ENCODE results near the gene KRT28. TPM values are rescaled to one million over a fixed set of nuclear protein-coding genes. Genes with fewer than 3 reads are reported as not detected.
A peak's percentile ranks its signal among the peaks of the same experiment; 100 is the strongest.

Gene KRT28
- polyA plus RNA-seq, 4 donors, result not detected

DNA sequence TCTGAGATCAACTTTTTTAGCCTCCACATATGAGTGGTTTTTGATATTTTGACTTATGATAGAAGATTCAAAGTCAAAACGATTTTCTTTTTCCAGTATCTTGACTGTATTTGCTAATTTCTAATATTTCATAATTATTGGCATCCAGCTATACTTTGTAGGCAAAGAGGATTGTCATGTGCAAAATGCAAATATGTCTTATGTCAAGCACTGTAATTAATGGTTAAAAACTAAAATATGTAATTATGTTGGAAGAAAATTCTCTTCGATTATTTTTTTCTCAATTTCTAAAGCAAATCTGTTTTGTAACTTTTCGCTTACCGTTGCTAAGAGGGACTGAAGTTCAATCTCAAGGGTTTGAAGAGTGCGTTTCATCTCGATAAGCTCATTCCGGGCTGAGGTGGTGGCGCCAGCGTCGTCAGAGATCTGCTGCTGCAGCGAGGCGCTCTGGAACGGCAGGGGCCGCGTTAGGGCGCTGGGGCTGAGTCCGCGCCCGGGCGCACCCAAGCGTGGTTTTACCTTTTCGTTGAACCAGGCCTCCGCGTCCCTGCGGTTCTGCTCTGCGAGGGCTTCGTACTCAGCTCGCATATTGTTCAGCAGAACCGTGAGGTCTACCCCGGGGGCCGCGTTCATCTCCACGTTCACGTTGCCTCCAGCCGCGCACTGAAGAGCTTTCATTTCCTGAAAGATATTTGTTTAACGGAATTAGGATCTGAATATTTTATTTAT is 20.4 kb downstream of the KRT28 start:
- Histone ChIP-seq H3K36me3 (ENCODE audit: control insufficient read depth in 3 of 3, insufficient read depth in 2 of 3, low read depth in 1 of 3, low read length in 3 of 3) (no peaks in the 10 kb centered on the region), H3K4me3 (ENCODE audit: low read depth in 1 of 3, low read length in 3 of 3) (no peak overlapping the region), H3K4me1 (ENCODE audit: control insufficient read depth in 3 of 3, insufficient read depth in 2 of 3, low read depth in 1 of 3, low read length in 2 of 3) (no peaks in the 10 kb centered on the region), H3K27me3 (ENCODE audit: control insufficient read depth in 3 of 3, insufficient read depth in 3 of 3, low read length in 3 of 3) (peaks cover 0 to 18% (median 9%) of the 10 kb centered on the region in 3 donors), H3K9me3 (ENCODE audit: control insufficient read depth in 2 of 2, insufficient read depth in 1 of 2, low read depth in 1 of 2, low read length in 1 of 2) (no peaks in the 10 kb centered on the region), H3K27ac (ENCODE audit: low read depth in 1 of 3, low read length in 2 of 3) (no peak overlapping the region)
- no peak for FAIRE-seq
- 15 to 28% (median 28%) methylated on average over 37 of the region's 37 CpGs for WGBS, 3 donors
- DNase-seq, result peak; percentile 9 to 57

DNA sequence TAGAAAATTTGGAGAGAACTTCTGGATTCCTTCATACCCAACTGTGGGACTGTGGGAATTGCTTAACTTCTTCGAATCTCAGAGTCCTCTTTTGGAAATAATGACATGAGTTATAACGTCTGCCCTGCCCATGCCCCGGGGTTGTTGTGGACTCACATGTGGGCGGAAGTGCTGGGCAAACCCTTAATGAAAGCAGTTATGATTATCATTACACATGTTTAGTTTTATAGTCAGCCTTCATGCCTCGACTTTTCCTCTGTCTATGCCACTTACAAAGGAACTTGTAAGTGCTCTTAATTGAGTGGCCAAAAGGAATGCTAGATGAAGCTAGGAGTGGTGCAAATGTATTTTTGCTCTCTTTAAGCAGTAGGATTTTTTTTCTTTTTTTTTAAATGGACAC is 21.3 kb downstream of the KRT28 start:
- FAIRE-seq (no peak), DNase-seq (no peak)
- no peaks in the 10 kb centered on the region for H3K36me3 ChIP-seq (ENCODE audit: control insufficient read depth in 3 of 3, insufficient read depth in 2 of 3, low read depth in 1 of 3, low read length in 3 of 3)
- no peaks in the 10 kb centered on the region for H3K9me3 ChIP-seq (ENCODE audit: control insufficient read depth in 2 of 2, insufficient read depth in 1 of 2, low read depth in 1 of 2, low read length in 1 of 2)
- H3K27me3 ChIP-seq (ENCODE audit: control insufficient read depth in 3 of 3, insufficient read depth in 3 of 3, low read length in 3 of 3), result peaks cover 0 to 18% (median 7%) of the 10 kb centered on the region in 3 donors
- H3K27ac ChIP-seq (ENCODE audit: low read depth in 1 of 3, low read length in 2 of 3), result no peak overlapping the region
- no peaks in the 10 kb centered on the region for H3K4me1 ChIP-seq (ENCODE audit: control insufficient read depth in 3 of 3, insufficient read depth in 2 of 3, low read depth in 1 of 3, low read length in 2 of 3)
- WGBS, 3 donors, result 50 to 72% (median 62%) methylated on average over 5 of the region's 5 CpGs
- H3K4me3 ChIP-seq (ENCODE audit: low read depth in 1 of 3, low read length in 3 of 3), result no peak overlapping the region

DNA sequence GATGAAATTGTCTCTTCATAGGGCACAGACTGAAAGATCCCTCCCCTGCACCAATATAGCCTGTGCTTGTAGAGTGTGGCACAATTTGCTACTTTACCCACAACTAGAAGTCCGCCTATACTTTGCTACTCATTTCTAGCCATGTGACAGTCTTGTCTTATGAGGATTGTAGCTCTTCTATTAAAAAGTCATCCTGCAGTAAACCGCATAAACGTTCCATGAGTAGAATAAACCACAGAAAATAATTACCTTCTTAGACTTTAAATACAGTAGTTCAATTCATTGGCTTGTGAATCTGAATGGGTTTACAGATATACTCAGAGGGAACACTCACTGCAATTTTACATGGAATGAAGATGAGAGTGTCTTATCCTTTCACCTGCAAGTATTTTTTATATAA is 21.8 kb downstream of the KRT28 start:
- Histone ChIP-seq H3K27me3 (ENCODE audit: control insufficient read depth in 3 of 3, insufficient read depth in 3 of 3, low read length in 3 of 3) (peaks cover 0 to 18% (median 7%) of the 10 kb centered on the region in 3 donors), H3K4me3 (ENCODE audit: low read depth in 1 of 3, low read length in 3 of 3) (no peak overlapping the region), H3K4me1 (ENCODE audit: control insufficient read depth in 3 of 3, insufficient read depth in 2 of 3, low read depth in 1 of 3, low read length in 2 of 3) (no peaks in the 10 kb centered on the region), H3K27ac (ENCODE audit: low read depth in 1 of 3, low read length in 2 of 3) (no peak overlapping the region), H3K36me3 (ENCODE audit: control insufficient read depth in 3 of 3, insufficient read depth in 2 of 3, low read depth in 1 of 3, low read length in 3 of 3) (no peaks in the 10 kb centered on the region), H3K9me3 (ENCODE audit: control insufficient read depth in 2 of 2, insufficient read depth in 1 of 2, low read depth in 1 of 2, low read length in 1 of 2) (no peaks in the 10 kb centered on the region)
- 86 to 88% (median 88%) methylated on average over 3 of the region's 3 CpGs for WGBS, 3 donors
- DNase-seq (no peak), FAIRE-seq (no peak)

DNA sequence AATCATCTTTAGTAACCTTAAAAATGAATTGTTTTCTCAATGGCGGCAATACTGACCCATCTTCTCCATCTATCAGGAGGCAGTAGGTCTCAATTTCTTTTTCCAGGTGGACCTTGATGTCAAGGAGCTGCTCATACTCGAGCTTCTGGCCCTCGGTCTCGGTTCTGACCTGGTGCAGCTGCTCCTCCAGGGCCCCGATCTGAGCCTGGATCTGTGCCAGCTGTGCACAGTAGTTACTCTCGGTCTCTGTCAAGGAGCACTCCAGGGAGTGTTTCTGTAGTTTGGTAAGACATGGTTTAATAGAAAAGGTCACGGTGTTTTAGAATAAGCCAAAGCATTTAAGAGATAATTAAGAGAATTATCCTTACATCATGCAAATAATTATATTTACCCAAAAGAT is 22.3 kb downstream of the KRT28 start:
- WGBS, 3 donors, result 55 to 63% (median 61%) methylated on average over 7 of the region's 7 CpGs
- Histone ChIP-seq H3K4me1 (ENCODE audit: control insufficient read depth in 3 of 3, insufficient read depth in 2 of 3, low read depth in 1 of 3, low read length in 2 of 3) (no peaks in the 10 kb centered on the region), H3K36me3 (ENCODE audit: control insufficient read depth in 3 of 3, insufficient read depth in 2 of 3, low read depth in 1 of 3, low read length in 3 of 3) (no peaks in the 10 kb centered on the region), H3K4me3 (ENCODE audit: low read depth in 1 of 3, low read length in 3 of 3) (no peak overlapping the region), H3K27me3 (ENCODE audit: control insufficient read depth in 3 of 3, insufficient read depth in 3 of 3, low read length in 3 of 3) (peaks cover 0 to 18% (median 7%) of the 10 kb centered on the region in 3 donors), H3K9me3 (ENCODE audit: control insufficient read depth in 2 of 2, insufficient read depth in 1 of 2, low read depth in 1 of 2, low read length in 1 of 2) (no peaks in the 10 kb centered on the region), H3K27ac (ENCODE audit: low read depth in 1 of 3, low read length in 2 of 3) (no peak overlapping the region)
- FAIRE-seq (no peak), DNase-seq (no peak)

DNA sequence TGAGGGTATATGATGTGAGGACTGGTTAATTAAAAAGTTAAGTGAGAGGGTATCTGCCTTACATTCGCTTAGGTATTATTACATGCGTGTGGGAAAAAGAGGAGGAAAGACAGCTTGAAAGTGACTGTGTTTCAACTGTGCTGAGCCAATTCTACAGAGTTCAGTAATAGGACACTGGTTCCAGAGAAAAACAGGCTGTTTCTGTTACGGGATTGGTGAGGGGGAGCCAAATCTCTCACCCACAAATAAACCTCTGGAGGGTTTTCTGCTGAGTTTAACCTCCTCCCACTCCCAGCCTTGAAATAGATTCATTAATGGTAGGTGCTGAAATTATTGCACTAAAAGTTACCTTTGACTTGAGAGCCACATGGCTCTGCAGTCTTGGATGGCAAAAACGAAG is 23.8 kb downstream of the KRT28 start:
- H3K4me3 ChIP-seq (ENCODE audit: low read depth in 1 of 3, low read length in 3 of 3), result no peak overlapping the region
- H3K4me1 ChIP-seq (ENCODE audit: control insufficient read depth in 3 of 3, insufficient read depth in 2 of 3, low read depth in 1 of 3, low read length in 2 of 3), result no peaks in the 10 kb centered on the region
- no peak for DNase-seq
- no peak for FAIRE-seq
- no peaks in the 10 kb centered on the region for H3K36me3 ChIP-seq (ENCODE audit: control insufficient read depth in 3 of 3, insufficient read depth in 2 of 3, low read depth in 1 of 3, low read length in 3 of 3)
- H3K27ac ChIP-seq (ENCODE audit: low read depth in 1 of 3, low read length in 2 of 3), result no peak overlapping the region
- H3K27me3 ChIP-seq (ENCODE audit: control insufficient read depth in 3 of 3, insufficient read depth in 3 of 3, low read length in 3 of 3), result peaks cover 0 to 23% (median 11%) of the 10 kb centered on the region in 3 donors
- WGBS, 3 donors, result 71 to 81% (median 80%) methylated on average over 4 of the region's 4 CpGs
- H3K9me3 ChIP-seq (ENCODE audit: control insufficient read depth in 2 of 2, insufficient read depth in 1 of 2, low read depth in 1 of 2, low read length in 1 of 2), result no peaks in the 10 kb centered on the region

DNA sequence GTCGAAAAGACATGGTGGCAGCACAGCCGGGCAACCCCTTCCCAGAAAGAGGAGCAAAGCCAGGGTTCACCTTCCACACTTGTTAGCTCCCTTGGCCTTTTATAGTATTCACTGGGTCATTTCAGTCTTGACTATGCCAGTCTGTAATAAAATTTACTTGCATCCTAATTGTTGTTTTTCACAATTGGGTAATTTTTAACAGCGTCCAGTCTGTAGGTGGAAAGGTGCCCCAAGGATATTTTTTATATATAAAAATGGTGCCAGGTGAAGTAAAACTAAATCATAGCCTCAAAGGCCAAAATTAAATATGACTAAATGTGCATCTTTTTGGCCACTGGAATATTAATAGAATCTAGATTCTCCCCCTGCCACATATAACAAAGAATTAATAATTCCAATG is 27.7 kb downstream of the KRT28 start, which contains the start of gene KRT26:
Gene KRT26, minus strand, starts transcription at position 101 of the 400 bp plus-strand sequence. Its CDS starts 88 bp downstream, at position 13.
- H3K4me1 ChIP-seq (ENCODE audit: control insufficient read depth in 3 of 3, insufficient read depth in 2 of 3, low read depth in 1 of 3, low read length in 2 of 3), result no peaks in the 10 kb centered on the region

DNA sequence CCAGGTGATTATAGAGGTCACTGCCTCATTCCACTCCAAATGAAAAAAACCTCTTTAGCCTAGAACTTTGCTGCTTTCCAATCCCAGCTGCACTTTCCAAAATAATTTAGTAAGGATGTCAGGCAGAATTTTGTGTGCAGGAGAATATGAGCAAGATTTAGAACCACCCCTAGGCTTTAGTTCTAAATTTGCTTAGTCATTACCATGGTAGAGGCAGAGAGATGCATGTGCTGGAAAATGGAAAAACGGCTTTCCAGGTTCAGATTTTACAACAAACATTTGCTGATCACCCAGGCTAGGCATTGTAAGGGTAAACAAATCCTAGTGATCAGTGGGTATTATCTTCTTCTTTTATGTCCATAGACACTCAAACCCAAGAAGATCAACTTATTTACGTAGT is 34.1 kb downstream of the KRT28 start:
- no peaks in the 10 kb centered on the region for H3K36me3 ChIP-seq (ENCODE audit: control insufficient read depth in 3 of 3, insufficient read depth in 2 of 3, low read depth in 1 of 3, low read length in 3 of 3)
- peaks cover 0 to 22% of the 10 kb centered on the region in 2 donors for H3K9me3 ChIP-seq (ENCODE audit: control insufficient read depth in 2 of 2, insufficient read depth in 1 of 2, low read depth in 1 of 2, low read length in 1 of 2)
- no peaks in the 10 kb centered on the region for H3K27me3 ChIP-seq (ENCODE audit: control insufficient read depth in 3 of 3, insufficient read depth in 3 of 3, low read length in 3 of 3)
- no peaks in the 10 kb centered on the region for H3K4me1 ChIP-seq (ENCODE audit: control insufficient read depth in 3 of 3, insufficient read depth in 2 of 3, low read depth in 1 of 3, low read length in 2 of 3)
- WGBS, 3 donors, result 71 to 79% (median 73%) methylated on average over 2 of the region's 2 CpGs
- DNase-seq (no peak), FAIRE-seq (no peak)
- no peak overlapping the region for H3K4me3 ChIP-seq (ENCODE audit: low read depth in 1 of 3, low read length in 3 of 3)
- no peak overlapping the region for H3K27ac ChIP-seq (ENCODE audit: low read depth in 1 of 3, low read length in 2 of 3)

More for the DNA sequence above, 27.7 kb downstream of the KRT28 start, which contains the start of gene KRT26:
- Histone ChIP-seq H3K27ac (ENCODE audit: low read depth in 1 of 3, low read length in 2 of 3) (no peak within 1 kb of the TSS), H3K27me3 (ENCODE audit: control insufficient read depth in 3 of 3, insufficient read depth in 3 of 3, low read length in 3 of 3) (peaks cover 0 to 9% (median 4%) of the 10 kb centered on the region in 3 donors), H3K4me3 (ENCODE audit: low read depth in 1 of 3, low read length in 3 of 3) (no peak within 1 kb of the TSS), H3K36me3 (ENCODE audit: control insufficient read depth in 3 of 3, insufficient read depth in 2 of 3, low read depth in 1 of 3, low read length in 3 of 3) (no peaks in the 10 kb centered on the region), H3K9me3 (ENCODE audit: control insufficient read depth in 2 of 2, insufficient read depth in 1 of 2, low read depth in 1 of 2, low read length in 1 of 2) (no peaks in the 10 kb centered on the region)
- FAIRE-seq (no peak), DNase-seq (no peak)
- WGBS, 3 donors, result 73 to 92% (median 84%) methylated on average over 3 of the region's 3 CpGs

DNA sequence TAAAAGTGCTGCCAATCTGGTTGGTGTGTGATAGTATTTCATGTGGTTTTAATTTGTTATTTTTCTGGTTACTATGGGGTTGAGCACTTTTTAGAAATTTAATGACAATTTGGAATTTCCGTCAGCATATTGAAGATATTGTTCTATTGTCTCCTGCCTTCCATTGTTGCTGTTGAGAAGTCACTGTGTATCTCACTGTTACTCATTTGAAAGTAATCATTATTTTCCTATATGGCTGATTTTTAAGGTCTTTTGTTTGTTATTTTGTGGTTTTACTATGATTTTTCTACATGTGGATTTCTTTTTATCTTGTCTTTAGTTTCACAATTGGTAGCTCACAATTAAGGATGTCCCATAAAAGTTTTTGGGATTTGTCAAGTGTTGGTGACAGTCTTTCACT is 36.0 kb downstream of the KRT28 start:
- Histone ChIP-seq H3K27ac (ENCODE audit: low read depth in 1 of 3, low read length in 2 of 3) (no peak overlapping the region), H3K4me1 (ENCODE audit: control insufficient read depth in 3 of 3, insufficient read depth in 2 of 3, low read depth in 1 of 3, low read length in 2 of 3) (no peaks in the 10 kb centered on the region), H3K27me3 (ENCODE audit: control insufficient read depth in 3 of 3, insufficient read depth in 3 of 3, low read length in 3 of 3) (no peaks in the 10 kb centered on the region), H3K4me3 (ENCODE audit: low read depth in 1 of 3, low read length in 3 of 3) (no peak overlapping the region), H3K9me3 (ENCODE audit: control insufficient read depth in 2 of 2, insufficient read depth in 1 of 2, low read depth in 1 of 2, low read length in 1 of 2) (peaks cover 0 to 26% of the 10 kb centered on the region in 2 donors), H3K36me3 (ENCODE audit: control insufficient read depth in 3 of 3, insufficient read depth in 2 of 3, low read depth in 1 of 3, low read length in 3 of 3) (no peaks in the 10 kb centered on the region)
- WGBS, 3 donors, result 71 to 85% (median 79%) methylated on average over 1 of the region's 1 CpG
- no peak for DNase-seq
- FAIRE-seq, result no peak

Measured in small intestine (tissue), 7 donors.